T-helper 1 cell treated with Interleukin-12 subunit alpha and Interleukin-12 subunit beta and Interleukin-4 antibody, amounts not matched to agents 30 ng/mL and 1 ng/mL, for 36 hours (primary cell): ENCODE results near the gene TNS3. TPM values are rescaled to one million over a fixed set of nuclear protein-coding genes. Genes with fewer than 3 reads are reported as not detected.

Source experiments
- intact Hi-C: fragments of 100-400 bp; cut with micrococcal nuclease; formaldehyde crosslinking; loops from one replicate; pipeline ENCODE4 v1.15.1; 2024
- total RNA-seq: library from RNA; stranded (reverse); gene quantifications from 2 replicates; pipeline ENCODE4 v1.2.3, GENCODE V29; 2022

The TNS3 gene
- total RNA-seq, 1 donor from 2014 or later = 0.51 TPM

DNA sequence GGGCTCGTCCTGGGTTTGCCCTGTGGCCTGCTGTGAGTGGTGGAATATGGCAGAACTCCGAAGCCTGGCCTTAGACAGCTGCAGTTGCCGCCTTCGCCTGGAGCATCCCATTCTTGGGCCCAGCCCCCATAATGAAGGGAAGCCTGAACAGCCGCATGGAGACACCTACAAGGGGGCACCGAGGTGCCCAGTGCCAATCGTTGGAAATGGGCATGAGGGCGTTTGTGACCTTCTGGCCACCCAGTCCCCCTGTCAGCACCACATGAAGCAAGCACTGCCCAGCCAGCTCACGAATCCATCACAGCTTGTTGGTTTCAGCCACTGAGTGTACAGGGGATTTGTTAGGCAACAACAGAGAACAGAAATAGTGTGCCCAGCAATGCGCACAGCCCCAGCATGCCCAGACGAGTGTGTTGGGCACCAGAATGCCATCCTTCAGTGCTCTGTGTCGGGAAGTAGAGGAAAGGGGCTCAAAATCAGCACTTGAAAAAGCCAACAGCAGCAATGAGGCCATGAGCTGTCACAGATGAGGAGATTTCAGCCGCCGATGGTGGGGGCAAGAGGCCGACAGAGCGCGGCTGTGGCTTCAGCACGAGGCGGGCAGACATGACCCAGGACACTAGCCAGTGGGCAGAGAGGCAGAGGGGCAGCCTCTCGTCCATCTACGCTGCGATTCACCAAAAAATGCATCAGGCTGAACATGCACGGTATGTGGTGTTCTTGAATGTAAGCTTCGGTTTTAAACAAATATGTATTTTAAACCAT is 91.2 kb downstream of the TNS3 start:
- intact Hi-C loops = no loop called here

DNA sequence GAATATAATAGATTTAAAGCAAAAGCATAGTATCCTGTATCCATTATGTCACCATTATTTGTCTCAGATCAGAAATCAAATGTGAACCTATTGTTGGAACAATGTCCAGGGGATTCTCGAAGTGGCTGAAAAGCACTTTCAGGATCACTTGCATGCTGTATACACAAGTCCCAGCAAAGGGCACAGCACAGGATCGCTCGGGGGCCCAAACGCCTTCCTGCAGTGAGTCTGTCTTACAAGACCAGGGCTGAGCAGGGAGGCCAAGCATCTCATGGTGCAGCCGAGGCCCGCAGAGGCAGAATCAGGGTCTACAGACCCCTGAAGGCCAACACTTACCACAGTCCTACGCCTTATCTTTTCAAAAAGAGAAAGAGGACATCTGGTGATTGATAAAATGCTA is 92.3 kb downstream of the TNS3 start:
- intact Hi-C loops = no loop called here

DNA sequence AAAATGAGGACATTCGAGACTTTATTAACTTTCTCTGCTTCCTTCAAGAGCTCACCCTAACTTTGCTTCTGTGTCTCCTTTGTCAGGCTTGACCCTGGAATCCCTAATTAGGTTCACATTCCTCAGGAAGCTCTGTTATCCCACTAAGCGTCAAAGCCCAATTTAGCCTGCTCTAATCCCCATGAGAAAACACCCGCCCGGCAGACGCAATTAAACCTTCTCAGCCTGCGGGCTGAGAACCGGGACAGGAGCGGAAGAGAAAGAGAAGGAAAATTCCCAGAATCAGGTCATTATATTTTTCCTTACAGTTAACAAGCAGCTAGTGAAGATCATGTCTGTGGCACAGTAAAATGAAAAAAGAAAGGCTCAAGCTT is 93.0 kb downstream of the TNS3 start:
- intact Hi-C loops = no loop called here

DNA sequence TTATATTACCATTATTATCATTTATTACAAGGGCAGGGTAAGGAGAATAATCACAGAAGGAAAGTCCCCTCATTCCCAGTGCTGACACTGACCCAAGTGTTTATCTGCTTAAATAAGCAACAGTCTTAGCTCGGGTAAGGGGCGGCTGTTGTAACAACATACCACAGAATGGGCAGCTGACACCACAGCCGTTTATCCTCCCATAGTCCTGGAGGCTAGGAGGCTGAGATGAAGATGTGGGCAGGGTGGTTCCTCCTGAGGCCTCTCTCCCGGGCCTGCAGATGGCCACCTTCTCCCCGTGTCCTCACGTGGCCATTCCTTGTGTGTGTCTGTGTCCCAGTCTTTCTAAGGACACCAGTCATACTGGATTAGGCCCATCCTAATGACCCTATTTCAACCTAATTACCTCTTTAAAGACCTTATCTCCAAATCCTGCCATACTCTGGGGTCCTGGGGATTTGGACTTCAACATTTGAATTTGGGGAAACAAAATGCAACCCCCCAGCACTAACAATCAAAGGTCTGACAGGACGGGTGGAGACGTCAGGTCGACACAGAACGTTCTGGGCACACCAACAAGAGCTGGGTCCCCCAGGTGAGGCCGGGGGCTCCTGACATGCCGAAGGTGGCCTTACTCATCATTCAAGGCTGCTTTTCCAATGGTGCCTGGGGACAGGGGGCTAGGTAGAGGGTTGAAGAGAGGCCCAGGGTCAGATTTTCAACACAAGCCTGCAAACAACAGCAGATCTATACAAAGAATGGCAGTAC is 93.5 kb downstream of the TNS3 start:
- intact Hi-C loops = no loop called here

DNA sequence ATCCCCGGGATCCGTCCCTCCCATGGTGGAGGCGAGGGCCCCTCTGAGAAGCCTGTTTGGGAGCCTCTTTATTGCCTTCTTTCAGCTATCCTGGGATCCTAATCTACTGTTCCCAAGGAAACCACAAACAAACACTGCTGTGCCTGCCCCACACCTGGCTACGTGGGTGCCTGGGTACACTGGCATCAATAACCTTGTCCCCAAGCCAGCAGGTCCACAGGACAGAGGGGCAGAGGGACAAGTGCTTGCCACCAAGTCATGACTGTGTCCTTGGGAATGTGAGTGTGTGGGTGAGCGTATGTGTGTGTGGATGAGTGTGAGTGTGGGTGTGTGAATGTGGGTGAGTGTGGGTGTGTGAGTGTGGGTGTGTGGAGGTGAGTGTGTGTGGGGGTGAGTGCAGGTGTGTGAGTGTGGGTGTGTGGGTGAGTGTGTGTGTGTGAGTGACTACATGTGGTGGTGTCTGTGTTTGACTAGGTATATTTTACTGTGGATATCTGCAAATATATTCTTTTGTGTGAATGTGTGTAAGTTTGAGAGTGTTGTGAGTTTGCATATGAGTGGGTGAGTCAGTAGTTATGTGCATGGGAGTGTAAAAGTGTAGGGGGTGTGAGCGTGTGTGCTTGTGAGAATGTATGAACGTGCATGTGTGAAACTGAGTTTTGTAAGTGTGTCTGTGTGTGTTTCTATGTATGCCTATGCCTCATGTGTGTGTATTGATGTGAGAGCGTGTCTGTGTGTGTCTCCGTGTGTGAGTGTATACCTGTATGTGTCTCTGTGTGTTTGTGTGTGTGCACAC is 96.1 kb downstream of the TNS3 start:
- intact Hi-C loops = no loop called here

DNA sequence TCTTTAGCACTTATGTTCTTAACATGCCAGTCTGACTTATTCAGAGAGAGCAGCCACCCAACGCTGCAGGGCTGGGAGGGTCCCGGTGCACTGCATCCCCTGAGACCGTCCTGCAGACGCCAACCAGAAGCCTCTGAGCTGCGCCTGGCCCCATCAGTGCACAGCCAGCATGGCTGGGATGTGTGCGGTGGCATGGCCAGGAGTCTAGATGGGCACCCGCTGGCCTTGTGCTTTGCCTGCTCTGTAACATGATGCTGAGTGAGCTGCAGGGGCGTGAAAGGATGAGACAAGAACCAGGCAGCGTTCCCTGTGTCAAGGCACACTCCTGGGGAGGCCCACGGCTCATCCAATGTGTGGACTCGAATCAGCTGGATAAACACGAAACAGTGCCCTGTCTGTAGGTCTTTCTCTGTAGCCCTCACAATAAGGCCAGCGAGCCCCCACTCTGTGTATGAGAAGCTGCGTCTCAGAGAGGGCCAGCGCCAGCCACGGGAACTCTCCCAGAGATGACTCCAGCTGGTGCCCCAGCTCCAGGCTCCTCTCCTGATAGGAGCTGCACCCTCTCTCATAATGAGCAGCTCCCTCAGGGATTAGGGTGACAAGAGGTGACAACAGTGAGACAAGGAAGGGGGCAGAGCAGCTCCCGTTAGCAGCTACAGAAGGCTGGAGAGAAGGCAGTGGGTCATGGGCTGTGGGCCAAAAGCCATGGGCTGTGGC is 96.8 kb downstream of the TNS3 start:
- intact Hi-C loops = no loop called here

DNA sequence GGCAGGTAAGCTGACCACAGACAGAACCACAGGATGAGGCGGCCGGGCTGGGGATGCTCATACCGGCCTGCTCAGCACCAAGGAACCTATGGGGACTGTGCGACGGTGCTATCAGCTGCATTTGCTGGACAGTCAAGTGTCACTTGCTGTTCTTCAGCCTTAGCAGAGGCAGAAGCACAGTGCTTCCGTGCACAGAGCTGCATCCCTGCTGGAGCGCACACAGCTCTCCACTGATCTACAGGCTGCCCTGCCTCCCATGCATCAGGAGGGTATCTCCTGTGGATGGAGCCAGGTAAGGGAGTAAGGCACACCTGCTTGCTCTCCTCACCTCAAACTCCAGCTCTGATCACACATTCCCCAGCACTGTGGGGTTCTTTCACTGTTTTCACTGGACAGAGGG is 97.5 kb downstream of the TNS3 start:
- intact Hi-C loops = no loop called here

DNA sequence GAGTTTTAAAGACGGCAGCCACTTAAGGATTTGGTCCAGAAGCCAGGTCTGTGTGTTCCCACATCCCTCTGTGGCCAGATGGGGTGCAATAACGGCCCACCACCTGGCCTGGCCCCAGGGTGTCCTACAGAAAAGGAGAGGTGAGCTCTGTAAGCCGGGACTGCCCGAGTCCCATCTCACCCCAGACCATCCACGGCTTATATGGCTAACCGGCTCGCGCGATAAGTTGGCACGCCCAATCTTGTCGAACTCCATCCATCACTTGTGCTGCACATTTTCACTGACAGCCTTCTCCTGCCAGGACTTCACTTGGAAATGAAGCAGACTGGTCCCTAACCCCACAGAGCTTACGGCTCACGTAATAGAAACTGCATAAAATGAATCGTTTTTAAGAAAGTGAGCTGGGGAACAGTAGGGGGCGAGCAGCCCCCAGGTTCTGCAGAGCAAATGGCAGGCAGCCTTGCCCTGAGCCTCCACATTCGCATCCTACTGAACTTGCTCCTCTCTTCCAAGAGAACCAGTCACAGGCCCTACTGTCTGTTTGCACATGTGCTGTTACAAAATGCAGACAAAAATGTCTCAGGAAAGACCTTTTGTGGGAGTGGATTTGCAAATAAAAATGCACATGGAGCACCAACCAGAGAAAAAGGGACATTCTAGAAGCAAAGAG is 98.2 kb downstream of the TNS3 start:
- intact Hi-C loops = no loop called here

DNA sequence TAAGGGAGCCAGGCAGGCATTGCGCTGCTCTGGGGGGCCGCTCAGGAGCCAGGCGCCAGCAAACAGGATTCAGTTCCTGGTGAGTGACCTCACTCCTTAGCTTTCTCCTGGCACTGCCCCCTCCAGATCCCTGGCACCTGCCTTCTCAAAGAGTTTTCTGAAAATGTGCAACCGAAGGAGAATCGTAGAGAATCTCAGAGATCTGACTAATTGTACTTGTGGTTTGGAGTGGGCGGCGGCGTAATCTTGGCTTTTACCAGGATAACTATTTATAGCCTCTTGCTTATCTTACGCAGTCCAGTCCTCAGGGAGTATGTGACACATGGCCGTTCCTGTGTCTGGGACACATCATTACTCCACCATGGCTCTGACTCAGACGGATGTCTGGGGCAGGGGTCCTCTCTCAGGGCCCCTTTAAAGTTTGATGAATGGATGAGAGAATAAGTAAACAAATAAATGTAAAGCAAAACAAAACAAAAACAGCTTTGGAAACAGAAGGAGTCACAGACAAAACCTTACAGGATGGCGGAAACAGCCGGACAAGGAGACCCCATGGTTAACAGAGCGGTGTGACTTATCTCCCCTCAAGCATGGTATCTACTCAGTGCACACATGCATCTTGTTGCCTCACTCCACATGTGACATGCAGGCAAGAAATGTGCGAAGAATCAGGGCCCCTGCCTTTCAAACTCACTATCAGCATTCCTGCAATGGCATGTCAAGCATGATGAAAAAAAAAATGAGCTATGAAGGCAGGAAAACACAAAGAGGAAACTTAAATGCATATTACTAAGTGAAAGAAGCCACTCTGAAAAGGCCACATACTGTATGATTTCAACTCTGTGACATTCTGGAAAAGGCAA is 99.7 kb downstream of the TNS3 start:
- intact Hi-C loops = no loop called here

DNA sequence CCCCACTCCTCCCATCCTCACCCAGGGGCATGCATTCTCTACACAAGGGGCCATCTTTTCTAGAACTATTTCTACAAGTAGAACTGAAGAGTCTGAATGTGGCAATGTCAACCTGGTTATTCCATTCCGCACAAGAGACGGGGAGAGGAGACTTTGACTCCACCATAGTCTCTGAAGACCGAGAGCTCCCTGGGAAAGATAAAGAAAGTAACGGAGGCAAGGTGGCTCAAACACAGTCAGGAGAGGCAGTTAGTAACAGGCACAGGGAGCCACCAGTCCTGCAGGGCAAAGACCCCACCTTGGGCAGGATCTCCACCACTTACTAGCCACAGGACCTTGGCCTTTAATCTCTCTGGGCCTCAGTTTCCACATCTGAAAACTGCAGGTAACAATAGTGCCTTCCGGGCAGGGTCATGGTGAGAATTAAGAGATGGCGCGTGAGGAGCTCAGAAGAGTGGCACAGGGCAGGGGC is 100.3 kb downstream of the TNS3 start:
- intact Hi-C loops = no loop called here

DNA sequence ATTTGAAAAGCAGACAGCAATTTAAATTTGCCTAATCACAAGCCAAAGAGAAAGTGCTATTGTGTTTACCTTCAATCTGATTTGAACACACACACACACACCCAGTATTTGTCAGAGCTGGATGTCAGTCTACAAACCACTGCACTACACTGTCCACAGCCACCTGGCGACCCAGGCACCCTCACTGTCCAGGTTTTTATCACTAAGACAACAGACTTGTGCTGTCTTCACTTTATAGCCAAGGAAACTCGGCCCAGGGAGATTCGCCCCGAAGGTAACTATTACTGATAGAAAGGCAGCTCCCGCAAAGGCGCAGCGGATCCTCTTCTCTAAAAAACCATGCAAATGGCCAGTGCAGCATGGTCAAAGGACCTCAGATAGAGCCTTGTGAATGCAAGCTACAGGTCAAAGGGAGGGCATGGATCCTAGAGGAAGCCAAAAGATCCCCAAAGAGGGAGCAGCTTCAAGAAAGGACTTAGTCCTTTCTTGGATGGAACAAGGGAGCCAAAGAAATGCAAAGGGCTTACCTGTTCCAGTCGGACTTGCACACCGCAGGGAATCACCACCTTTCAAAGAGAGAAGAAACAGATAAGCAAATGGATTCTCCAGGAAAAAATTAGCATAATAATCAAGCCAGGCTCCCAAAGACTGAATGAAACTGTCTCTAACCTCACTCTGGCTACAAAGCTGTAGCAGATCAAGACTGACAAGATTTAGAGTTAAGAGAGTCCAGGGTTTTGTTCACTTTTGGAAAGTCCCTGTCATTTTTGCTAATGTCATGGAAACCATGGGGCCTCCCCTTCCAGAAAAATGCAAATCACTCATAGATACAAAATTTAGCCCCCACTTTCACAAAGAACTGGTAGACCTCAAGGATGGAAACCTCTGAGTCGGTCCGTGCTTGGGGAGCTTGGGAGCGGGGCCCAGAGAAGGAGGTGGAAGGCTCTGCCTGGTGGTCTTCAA is 101.1 kb downstream of the TNS3 start:
- intact Hi-C loops = no loop called here

DNA sequence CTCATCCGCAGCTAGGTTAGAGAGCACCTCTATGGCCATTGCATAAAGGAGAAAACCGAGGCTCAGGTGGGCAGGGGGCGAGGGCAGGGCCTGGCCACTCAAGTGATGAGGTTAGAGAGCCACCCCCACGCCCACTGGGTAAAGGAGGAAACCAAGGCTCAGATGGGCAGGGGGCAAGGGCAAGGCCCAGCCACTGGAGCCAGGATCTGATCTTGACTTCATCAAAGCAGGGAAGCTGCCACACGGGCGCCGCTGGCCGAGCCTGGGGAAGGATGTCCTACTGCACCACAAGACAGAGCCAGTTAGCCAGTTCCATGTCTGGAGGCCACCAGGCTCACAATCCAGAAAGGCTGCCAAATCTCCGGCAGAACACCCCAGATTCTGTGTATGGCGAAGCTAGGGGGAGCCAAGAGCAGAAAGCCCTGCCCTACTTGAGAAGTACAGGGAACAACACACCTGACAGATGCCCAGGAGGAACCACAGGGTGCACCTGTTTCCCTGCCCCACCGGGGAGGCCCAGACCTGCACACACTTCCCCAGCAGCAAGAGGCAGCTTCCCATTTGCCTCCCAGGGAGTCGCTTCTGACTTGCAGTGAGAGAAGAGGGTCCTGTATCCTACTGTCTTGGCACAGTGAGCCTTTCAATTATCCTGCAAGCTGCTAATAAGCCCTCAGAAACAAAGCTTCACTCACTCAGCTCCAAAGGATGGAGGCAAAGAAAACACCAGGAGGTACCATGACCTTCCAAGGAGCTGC is 101.9 kb downstream of the TNS3 start:
- intact Hi-C loops = no loop called here

DNA sequence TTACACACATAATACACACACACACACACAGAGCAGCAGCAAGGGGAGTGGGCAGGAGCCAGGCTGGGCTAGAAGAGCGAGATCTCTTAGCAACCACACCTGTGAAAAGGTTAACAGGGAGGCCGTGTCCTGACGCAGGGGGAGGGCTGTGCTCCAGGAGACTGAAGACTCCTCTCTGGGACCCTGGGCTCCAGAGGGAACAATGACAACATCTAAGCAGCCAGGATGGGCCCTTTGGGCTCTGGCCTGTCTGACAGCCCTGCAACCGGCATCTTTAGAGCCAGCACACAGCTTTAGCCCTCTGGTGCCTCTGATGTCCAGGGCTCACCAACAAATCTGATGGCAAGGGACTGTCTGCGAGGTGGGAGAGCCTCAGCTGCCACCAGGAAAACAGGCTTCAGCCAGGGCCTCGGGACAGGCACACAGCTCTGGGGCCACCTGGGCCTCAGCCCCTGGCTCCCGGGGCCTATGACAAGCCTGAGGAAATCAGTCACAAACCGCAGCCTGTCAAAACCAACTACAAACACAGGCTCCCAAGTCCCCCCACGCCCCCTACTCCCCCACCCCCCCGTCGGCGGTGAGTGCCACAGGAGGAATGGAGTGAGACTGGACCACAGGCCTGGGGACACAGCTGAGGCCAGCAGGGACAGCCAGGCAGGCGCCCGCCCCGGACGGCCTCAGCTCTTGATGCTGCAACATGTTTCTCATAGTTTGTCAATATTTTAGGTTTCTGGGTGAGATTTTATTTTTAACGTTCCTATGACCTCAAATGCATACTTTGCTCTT is 102.8 kb downstream of the TNS3 start:
- intact Hi-C loops = no loop called here

DNA sequence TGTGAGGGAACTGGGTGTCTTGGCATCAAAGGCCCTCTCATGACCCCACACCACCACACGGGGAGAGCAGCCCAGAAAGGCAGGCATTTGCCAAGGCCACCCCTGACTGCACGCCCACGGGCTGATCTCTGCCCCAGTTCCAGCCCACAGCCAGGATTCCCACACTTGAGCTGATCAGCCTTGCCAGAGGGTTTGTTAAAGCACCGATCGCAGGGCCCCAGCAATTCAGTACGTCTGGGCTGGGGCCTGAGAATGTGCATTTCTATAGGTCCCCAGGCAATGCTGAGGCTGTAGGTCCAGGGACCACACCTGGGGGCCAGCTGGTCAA is 103.9 kb downstream of the TNS3 start:
- intact Hi-C loops = no loop called here

DNA sequence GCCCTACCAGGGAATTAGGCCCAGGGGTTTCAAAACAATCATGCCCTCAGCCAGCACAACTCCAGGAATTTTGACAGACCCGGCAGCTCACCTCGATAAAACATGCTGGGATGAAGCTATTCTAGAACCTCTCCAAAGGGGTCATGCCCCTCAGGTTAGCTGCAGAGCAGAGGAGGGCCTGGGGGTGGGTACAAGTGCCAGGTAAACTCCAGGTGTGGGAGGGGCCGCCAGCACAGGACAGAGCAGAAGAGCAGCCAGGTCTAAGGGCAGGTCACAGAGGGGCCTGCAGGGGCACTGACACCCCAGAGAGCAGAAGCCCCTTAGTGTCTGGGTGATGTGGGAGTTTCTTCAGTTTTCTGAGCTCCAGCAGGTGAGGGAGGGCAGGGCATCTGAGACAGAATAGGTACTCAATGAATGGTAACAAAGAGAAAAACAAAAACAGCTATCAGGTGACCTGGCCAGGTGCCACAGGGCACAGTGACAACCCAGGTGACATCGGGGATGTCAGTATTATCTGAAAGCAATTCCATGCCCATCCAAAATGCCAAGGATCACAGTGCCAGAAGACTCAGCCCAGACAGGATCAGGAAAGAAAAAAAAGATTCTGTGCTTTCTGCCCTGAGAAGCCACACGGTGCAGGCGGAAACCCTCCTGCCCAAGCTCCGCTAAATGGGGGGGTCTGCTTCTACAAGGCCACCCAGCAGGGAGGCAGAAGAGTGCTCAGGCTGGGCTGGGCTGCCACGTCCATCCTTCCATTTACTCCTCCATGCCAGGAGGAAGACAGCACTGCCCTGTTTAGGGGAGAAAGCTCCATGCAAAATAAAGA is 104.5 kb downstream of the TNS3 start:
- intact Hi-C loops = no loop called here

DNA sequence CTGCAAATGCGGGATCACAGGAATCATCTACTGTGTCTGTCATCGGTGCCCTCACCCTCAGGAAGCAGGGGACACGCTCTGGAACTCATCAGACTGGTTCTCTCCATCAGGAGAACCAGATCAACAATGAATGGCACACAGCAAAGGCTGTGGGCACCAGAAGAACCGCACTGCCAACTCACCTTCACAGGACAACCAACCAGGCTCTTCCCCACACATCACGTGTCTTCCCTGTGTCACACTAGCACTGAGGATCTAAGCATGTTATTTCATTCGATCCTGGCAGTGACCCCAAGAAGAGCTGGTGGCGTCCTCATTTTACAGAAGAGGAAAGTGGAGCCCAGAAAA is 106.1 kb downstream of the TNS3 start:
- intact Hi-C loops = no loop called here
